WERI-Rb-1 (cell line): ENCODE results near the gene MYL11.
"Not testable (repeated sequence)": the region's sequence is repeated elsewhere in the genome, so short reads cannot be mapped to it uniquely, and the experiment has no call there.

Experiments used
- DNase-seq: peaks from one replicate; pipeline ENCODE4 v3.0.0-alpha.2; 2020
- H3K27ac ChIP-seq: fragments of 250-450 bp; sonication (Bioruptor Pico); 2 replicates; pipeline ENCODE4 v1.5.1; 2020; ENCODE audit warnings: mild to moderate bottlenecking, moderate library complexity
- H3K27me3 ChIP-seq: fragments of 250-450 bp; sonication (Bioruptor Pico); 2 replicates; pipeline ENCODE4 v1.5.1; 2021; ENCODE audit warnings: mild to moderate bottlenecking, low read depth, moderate library complexity; ENCODE audit not compliant: insufficient read depth, severe bottlenecking
- H3K36me3 ChIP-seq: fragments of 250-450 bp; sonication (Bioruptor Pico); 2 replicates; pipeline ENCODE4 v1.5.1; 2020; ENCODE audit warnings: mild to moderate bottlenecking, moderate library complexity
- H3K4me3 ChIP-seq: 2 replicates; pipeline ENCODE4 v1.5.1; 2011; ENCODE audit warnings: low read depth, mild to moderate bottlenecking, control low read depth, low read length
- H3K9me3 ChIP-seq: fragments of 250-450 bp; sonication (Bioruptor Pico); 2 replicates; pipeline ENCODE4 v1.5.1; 2021; ENCODE audit warnings: mild to moderate bottlenecking, moderate library complexity; ENCODE audit not compliant: severe bottlenecking
- TF ChIP-seq, protein P1 (sequence below): IDR thresholded peaks from 2 replicates; pipeline ENCODE4 v1.5.1; 2011; ENCODE audit warnings: low read depth, mild to moderate bottlenecking, control low read depth, inconsistent platforms, low read length

Gene MYL11

DNA sequence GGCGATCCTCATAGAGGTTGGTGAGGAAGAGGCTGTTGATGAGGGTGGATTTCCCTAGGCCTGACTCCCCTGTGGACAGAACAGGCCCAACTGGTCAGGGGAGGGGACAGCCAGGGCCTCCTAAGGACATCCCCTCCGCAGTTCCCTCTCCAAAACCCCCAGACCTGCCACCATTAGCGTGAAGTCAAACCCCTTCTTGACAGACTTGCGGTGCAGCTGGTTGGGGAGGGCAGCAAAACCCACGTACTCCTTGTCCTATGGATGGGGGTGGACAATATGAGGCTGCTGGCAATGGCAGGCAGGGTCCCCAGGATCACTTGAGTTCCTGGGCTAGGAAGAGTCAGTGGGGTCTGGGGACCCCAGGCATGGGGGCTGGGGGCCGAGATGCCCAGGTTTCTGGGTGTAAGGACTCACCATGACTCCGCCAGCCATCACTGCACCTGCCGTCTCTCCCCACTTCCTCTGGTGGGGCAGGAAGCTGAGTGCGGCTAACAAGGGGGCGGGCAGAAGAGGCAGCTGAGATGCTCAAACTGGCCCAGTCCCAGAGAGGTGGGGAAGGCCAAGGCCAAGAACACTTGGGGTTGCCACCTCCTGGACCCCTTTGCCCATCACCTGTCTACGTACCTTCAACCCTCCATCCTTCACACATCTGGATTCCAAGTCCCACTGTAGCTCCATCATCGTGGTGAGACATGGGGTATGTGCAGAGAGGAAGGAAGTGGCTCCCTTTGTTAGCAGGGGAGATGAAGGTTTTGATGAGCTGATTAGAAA, 7.7 kb downstream of the MYL11 start, which contains the start of gene SEPTIN1:
Gene SEPTIN1 (minus strand): TSS at position 451 of the 771 bp plus-strand sequence. CDS start 19 bp downstream, at position 432.
- H3K27ac ChIP-seq, result no peak within 1 kb of the TSS
- no peaks in the 10 kb centered on the region for H3K27me3 ChIP-seq
- H3K4me3 ChIP-seq, result no peak within 1 kb of the TSS
- H3K9me3 ChIP-seq, result no peaks in the 10 kb centered on the region
- TF ChIP-seq, protein P1, sequence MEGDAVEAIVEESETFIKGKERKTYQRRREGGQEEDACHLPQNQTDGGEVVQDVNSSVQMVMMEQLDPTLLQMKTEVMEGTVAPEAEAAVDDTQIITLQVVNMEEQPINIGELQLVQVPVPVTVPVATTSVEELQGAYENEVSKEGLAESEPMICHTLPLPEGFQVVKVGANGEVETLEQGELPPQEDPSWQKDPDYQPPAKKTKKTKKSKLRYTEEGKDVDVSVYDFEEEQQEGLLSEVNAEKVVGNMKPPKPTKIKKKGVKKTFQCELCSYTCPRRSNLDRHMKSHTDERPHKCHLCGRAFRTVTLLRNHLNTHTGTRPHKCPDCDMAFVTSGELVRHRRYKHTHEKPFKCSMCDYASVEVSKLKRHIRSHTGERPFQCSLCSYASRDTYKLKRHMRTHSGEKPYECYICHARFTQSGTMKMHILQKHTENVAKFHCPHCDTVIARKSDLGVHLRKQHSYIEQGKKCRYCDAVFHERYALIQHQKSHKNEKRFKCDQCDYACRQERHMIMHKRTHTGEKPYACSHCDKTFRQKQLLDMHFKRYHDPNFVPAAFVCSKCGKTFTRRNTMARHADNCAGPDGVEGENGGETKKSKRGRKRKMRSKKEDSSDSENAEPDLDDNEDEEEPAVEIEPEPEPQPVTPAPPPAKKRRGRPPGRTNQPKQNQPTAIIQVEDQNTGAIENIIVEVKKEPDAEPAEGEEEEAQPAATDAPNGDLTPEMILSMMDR, result no peak
- H3K36me3 ChIP-seq, result peaks cover 4% of the 10 kb centered on the region
- DNase-seq, result no peak

DNA sequence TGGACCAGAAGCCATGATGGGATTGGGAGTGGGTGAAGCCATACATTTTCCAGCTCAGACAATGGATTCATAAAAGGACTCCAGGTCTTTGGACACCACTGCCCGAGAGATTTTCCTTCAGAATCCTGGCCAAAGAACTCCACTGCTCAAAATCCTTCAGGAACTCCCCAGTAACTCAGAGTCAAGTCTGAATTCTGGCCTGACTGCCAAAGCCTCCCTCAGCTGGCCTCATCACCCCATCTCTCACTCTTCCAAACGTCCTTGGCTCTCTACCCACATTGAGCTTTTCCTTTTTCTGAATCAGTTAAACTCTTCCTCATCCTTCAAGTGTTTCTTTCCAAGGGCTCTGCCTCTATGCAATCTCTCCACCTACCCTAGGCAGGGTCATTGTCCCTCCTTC, 8.9 kb downstream of the MYL11 start:
- H3K27ac ChIP-seq, result no peak overlapping the region
- TF ChIP-seq, protein P1, result no peak
- no peak overlapping the region for H3K4me3 ChIP-seq
- no peaks in the 10 kb centered on the region for H3K9me3 ChIP-seq
- H3K36me3 ChIP-seq, result peaks cover 4% of the 10 kb centered on the region
- no peak for DNase-seq
- no peaks in the 10 kb centered on the region for H3K27me3 ChIP-seq

DNA sequence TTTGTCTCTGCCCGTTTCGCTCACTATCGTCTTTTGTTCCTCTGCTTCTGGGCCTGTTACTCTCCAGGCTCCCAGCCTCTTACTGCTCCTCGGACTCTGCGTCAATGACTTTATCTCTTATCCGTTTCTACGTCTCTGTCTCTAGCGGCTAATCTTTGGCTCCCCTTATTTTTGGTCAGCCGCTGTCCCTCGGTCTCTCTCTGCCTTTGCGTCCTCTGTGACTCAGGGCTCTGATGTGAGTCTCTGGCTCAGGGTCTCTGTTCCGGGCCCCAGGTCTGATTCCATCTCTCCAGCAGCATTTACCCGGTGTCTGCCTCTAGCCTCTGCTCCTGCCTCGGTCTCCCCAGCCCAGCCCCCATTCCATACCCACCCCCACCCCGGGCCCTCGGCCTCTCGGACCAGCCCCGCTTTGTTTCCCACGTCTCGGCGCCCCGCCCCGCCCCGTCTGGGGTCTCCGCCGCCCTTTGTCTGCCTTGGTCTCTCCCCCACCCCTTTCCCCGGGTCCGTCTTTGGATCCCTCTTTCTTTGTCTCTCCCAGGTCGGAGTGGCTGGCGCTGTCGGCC, 20.1 kb downstream of the MYL11 start:
- DNase-seq, result no peak
- Histone ChIP-seq H3K27ac (peak overlapping the region; percentile 98), H3K27me3 (no peaks in the 10 kb centered on the region)

DNA sequence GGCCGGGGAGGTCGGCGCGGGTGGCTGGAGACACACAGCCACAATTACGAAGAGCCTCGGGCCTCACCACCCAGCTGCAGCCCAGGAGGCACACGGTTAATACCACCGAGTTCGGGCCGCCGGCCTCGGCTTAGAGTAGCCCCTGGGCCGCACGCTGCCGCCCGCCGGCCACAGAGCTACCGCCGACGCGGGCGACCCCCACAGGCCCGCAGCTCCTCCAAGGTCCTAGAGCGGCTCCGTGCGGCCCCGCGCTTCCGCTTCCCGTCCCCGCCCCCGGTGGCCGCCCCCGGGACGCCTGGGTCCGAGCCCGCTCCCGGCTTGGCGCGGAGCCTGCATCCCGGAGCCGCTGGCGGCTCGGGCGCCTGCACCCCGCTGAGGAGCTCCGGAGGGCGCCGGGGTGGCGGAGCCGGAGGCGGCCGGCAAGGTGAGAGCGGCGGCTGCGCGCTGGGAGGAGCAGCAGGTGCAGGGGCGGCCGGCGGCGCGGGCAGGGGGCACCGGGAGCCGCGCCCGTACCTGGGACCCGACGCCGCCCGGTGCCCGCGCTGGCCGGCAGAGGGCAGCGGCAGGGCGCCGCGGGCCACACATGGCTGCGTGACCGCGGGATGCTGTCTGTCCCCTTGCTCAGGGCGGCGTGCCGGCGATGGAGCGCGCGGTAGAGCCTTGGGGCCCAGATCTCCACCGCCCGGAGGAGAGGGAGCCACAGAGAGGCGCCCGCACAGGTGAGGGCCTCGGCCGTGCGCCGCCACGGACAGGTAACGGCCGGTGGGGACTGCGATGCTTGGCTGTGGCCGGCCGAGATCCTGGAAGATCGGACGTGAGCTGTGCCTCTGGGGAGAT, 20.8 kb downstream of the MYL11 start, which contains the start of gene ZNF48:
Gene ZNF48 (plus strand): TSS at position 266 of the 837 bp plus-strand sequence. CDS start 375 bp downstream, at position 641.
- Histone ChIP-seq H3K27me3 (no peaks in the 10 kb centered on the region), H3K27ac (peak within 1 kb of the TSS; percentile 98), H3K4me3 (peak within 1 kb of the TSS; percentile 74), H3K9me3 (no peaks in the 10 kb centered on the region), H3K36me3 (peaks cover 29% of the 10 kb centered on the region)
- DNase-seq, result peak; percentile 92
- TF ChIP-seq, protein P1, result peak; percentile 64

More for the DNA sequence above, 20.1 kb downstream of the MYL11 start:
- Histone ChIP-seq H3K36me3 (peaks cover 29% of the 10 kb centered on the region), H3K9me3 (no peaks in the 10 kb centered on the region), H3K4me3 (peak overlapping the region; percentile 74)
- TF ChIP-seq, protein P1, result no peak

DNA sequence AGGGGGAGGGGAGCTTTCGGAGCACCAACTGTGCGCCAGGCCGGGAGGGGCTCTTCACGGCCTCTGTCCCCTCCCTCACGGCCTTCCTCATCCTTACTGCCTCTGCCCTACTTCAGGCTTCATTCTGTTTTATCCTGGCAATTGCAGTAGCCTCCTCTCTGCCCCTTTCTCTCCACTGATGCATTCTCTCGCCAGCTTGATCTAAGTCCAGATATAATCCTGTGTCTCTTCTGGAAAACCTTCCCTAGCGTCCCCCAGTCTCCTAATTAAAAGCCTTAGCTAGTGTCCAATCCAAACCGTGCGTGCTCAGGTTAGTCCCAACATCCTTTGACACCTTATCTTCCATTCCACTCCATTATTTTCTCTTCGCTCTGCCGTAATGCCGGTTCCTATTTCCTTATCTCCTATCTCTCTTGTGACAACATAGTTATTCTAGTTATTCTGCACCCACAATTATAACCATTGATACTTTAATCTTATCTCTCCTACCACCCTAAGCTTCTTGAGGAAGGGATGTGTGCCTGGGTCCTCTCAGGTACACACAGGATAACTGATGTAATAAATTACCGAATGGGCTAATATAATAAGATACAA, 21.5 kb downstream of the MYL11 start:
- DNase-seq, result no peak
- TF ChIP-seq, protein P1, result no peak
- Histone ChIP-seq H3K27ac (peak overlapping the region; percentile 98), H3K27me3 (no peaks in the 10 kb centered on the region), H3K9me3 (no peaks in the 10 kb centered on the region), H3K4me3 (peak overlapping the region; percentile 74), H3K36me3 (peaks cover 29% of the 10 kb centered on the region)

DNA sequence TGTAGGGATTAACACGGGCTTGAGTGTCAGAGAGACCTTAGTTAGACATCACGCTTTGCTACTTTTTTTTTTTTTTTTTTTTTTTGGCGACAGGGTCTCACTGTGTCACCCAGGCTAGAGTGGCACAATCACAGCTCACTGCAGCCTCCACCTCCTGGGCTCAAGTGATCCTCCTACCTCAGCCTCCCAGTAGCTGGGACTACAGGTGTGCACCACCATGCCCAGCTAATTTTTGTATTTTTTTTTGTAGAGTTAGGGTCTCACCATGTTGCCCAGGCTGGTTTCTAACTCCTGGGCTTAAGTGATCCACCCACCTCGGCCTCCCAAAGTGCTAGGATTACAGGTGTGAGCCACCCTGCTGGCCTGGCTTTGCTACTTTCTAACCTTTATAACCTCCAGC, 22.0 kb downstream of the MYL11 start:
- not testable (repeated sequence) for H3K9me3 ChIP-seq, DNase-seq, H3K27me3 ChIP-seq
- Histone ChIP-seq H3K36me3 (peaks cover 29% of the 10 kb centered on the region), H3K27ac (0 out of 2 replicates have a peak overlapping the region, but pooled peaks have one; percentile 8), H3K4me3 (peak overlapping the region; percentile 74)
